Activated CD8-positive, alpha-beta memory T cell treated with anti-CD3 and anti-CD28 coated beads for 36 hours (primary cell): ENCODE measurements around the gene ZNF626. TPM values are rescaled to one million over a fixed set of nuclear protein-coding genes. Genes with fewer than 3 reads are reported as not detected.
"Not testable (repeated sequence)": the region's sequence is repeated elsewhere in the genome, so short reads cannot be mapped to it uniquely, and the experiment has no call there.

ENCODE experiments used
- CTCF ChIA-PET: fragments of 350-600 bp; sonication (Branson Sonifier 250); formaldehyde crosslinking; loops from one replicate; lab custom pipeline; 2021; ENCODE audit warnings: antibody characterized with exemption; lab: Charles Lee
- POLR2A ChIA-PET: fragments of 350-600 bp; sonication (Branson Sonifier 250); formaldehyde crosslinking; loops from one replicate; lab custom pipeline; 2021; ENCODE audit warnings: antibody characterized with exemption; lab: Charles Lee
- total RNA-seq, 2 experiments: library from RNA; stranded (reverse); gene quantifications; one replicate each; pipeline ENCODE4 v1.2.3, GENCODE V29; 2021

Gene ZNF626
- 10 to 100 TPM in 1 of 2 experiments, 1 to 10 TPM in 1; 8.2 to 11.4 TPM for total RNA-seq

DNA sequence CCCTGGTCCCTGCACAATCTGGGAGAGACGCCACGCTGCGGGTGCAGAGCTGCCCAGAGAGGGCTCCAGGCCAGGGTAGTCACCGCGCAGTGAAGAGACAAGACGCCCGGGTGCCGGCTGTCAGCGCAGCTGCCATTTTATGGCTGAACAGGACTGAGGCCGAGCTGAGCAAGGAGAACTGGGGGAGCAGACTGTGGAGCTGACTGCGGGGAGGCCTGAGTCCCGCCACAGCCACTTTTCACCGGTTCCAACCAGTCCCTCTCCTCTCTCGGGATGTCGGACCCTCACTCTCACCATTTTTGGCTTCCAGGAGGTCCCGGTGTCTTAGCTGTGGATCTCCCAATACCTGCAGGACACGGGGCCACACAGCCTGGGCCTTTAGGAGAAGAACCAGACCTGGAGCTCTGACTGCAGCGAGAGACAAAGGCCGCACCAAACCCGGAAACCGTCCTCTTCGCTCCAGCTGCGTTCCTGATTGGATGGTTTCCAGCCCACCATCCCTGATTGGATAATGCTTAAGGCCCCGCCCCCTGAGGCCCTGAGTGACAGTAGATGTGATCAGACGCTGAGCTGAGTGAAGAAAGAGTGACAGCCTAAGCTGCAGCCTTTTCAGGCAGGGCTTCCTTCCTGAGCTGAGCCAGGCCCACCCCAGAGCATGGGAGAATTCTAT lies at the start of gene ZNF626:
ZNF626 (minus strand) TSS at position 422 of the 670 bp plus-strand sequence; CDS start at position 297, 125 bp downstream.
- POLR2A ChIA-PET, result interaction anchor here (1.4 to 1.6 kb wide), 2 partner anchors 115 to 237 kb away, joined by 9 to 10 read pairs; partner anchors contain the start of gene ZNF66
- CTCF ChIA-PET, result interaction anchor here (0.6 to 1.4 kb wide), 3 partner anchors 96 to 736 kb away, joined by 3 to 4 read pairs (median 3); partner anchors contain the start of gene ZNF737

GRCh38 chr19:20669263-20669662 lies 7.9 kb upstream of the ZNF626 start:
- CTCF ChIA-PET, result interaction anchor here (1.2 kb wide), 1 partner anchor 10 kb away, joined by 5 read pairs; no protein-coding TSS in a partner anchor
- POLR2A ChIA-PET, result no interaction called here

DNA sequence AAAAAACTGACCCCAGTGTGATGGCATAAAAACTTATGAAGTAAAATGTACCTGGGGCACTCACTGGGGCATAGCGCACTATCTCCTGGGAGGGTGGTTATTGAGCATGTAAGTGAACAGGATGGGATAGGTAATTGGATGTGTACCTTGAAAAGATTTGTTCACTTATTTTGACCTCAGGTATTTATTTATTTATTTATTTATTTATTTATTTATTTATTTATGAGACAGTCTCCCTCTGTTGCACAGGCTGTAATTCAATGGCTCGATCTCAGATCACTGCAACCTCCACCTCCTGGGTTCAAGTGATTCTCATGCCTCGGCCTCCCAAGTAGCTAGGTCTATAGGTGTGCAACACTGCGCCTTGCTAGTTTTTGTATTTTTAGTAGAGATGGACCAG lies 5.9 kb upstream of the ZNF626 start:
- ChIA-PET CTCF (no interaction called here), POLR2A (no interaction called here)

- ChIA-PET CTCF (interaction anchor here (0.7 to 1.1 kb wide), 2 partner anchors 96 to 1133 kb away, joined by 3 read pairs; no protein-coding TSS in a partner anchor), POLR2A (no interaction called here)
Observed at GRCh38 chr19:20664901-20665781, 3.8 kb upstream of the ZNF626 start.

DNA sequence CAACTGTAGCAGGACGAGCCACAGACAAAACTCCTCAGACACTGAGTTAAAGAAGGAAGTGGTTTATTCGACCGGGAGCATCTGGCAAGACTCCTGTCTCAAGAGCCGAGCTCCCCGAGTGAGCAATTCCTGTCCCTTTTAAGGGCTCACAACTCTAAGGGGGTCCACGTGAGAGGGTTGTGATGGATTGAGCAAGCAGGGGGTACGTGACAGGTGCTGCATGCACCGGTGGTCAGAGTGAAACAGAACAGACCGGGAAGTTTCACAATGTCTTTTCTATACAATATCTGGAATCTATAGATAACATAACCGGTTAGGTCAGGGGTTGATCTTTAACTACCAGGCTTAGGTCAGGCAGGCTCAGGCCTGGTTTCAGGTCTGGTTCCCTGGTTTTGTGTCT lies 3.1 kb upstream of the ZNF626 start:
- CTCF ChIA-PET, result interaction anchor here (1.1 kb wide), 1 partner anchor 96 kb away, joined by 3 read pairs; no protein-coding TSS in a partner anchor
- POLR2A ChIA-PET, result not testable (repeated sequence)

GRCh38 chr19:20662421-20663105 lies 1.2 kb upstream of the ZNF626 start:
- POLR2A ChIA-PET, result no interaction called here
- CTCF ChIA-PET, result interaction anchor here (1.2 kb wide), 1 partner anchor 62 kb away, joined by 3 read pairs; no protein-coding TSS in a partner anchor

GRCh38 chr19:20660473-20661140 lies 764 bp downstream of the ZNF626 start:
- ChIA-PET POLR2A (interaction anchor here (0.6 to 1.6 kb wide), 3 partner anchors 116 to 494 kb away, joined by 4 to 10 read pairs (median 9); partner anchors contain the start of genes ZNF486 and ZNF66), CTCF (interaction anchor here (0.6 to 1.4 kb wide), 3 partner anchors 95 to 737 kb away, joined by 3 to 4 read pairs (median 4); partner anchors contain the start of gene ZNF737)

- ChIA-PET POLR2A (no interaction called here), CTCF (no interaction called here)
Observed at GRCh38 chr19:20640545-20640944, 20.8 kb downstream of the ZNF626 start.

GRCh38 chr19:20640023-20640422 lies 21.3 kb downstream of the ZNF626 start:
- POLR2A ChIA-PET, result no interaction called here
- CTCF ChIA-PET, result no interaction called here

GRCh38 chr19:20624560-20624959 lies 36.8 kb downstream of the ZNF626 start:
- CTCF ChIA-PET, POLR2A ChIA-PET: not testable (repeated sequence)

DNA sequence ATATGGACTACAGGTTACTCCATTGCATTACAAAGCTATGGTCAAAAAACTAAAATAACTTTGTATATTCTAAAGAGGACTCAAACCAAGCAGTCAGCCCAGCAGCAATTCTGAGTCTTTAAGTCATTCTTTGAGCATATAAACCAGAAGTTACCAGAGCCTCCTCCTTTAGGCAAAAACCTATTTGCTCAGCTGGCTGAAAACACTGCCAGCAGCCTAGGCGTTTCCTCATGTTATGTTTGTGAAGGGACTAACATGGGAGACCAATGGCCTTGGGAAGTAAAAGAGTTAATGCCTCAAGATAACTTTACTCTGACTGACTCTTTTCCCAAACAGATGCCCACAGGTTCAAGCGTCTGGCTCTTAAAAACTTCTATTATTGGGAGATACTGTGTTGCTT lies 45.3 kb downstream of the ZNF626 start:
- ChIA-PET CTCF (no interaction called here), POLR2A (no interaction called here)

DNA sequence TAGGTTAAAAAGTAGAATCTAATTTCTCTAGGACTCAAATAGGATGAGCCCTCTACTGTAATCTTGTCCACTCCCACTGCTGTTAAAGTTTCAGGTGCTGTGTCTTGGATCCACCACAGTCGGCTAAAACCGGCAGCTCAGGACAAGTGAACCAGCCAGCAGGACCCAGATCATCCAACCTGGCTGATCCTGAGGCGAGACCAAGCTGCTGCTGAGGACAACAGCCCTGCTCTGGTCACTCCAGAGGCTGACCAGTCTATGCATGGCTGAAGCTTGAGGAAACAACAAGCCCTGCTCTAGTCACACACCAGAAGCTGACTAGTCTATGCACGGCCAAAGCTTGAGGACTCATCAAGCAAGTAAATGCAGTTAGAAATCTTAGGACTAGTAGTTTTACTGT lies 46.4 kb downstream of the ZNF626 start:
- POLR2A ChIA-PET, CTCF ChIA-PET: not testable (repeated sequence)

GRCh38 chr19:20612711-20613316 lies 48.6 kb downstream of the ZNF626 start:
- POLR2A ChIA-PET, result no interaction called here
- CTCF ChIA-PET, result no interaction called here

GRCh38 chr19:20611866-20612265 lies 49.5 kb downstream of the ZNF626 start:
- CTCF ChIA-PET, result no interaction called here
- POLR2A ChIA-PET, result no interaction called here

- CTCF ChIA-PET, result no interaction called here
- POLR2A ChIA-PET, result no interaction called here
Observed at GRCh38 chr19:20607943-20608342, 53.4 kb downstream of the ZNF626 start.
